Left ventricle myocardium superior (tissue), 1 donor: Measurements from ENCODE around the gene CDCA3. TPM values are rescaled to one million over a fixed set of nuclear protein-coding genes. Genes with fewer than 3 reads are reported as not detected.
A peak's percentile ranks its signal among the peaks of the same experiment; 100 is the strongest.

Experiments used
- ATAC-seq: fragments of 200-7000 bp; cut with Tn5 transposase; one replicate; pipeline ENCODE4 v1.9.1; 2020; ENCODE audit warnings: mild to moderate bottlenecking, moderate library complexity
- DNase-seq: peaks from one replicate; pipeline ENCODE4 v3.0.0-alpha.2; 2020
- intact Hi-C: fragments of 100-400 bp; cut with micrococcal nuclease; formaldehyde crosslinking; loops from one replicate; pipeline ENCODE4 v1.11.0; 2022
- total RNA-seq: library from RNA; stranded (reverse); fragmentation: NEBNext Ultra II Directional; extraction: Animal tissue kit (Norgen Biotek cat#: 25700); gene quantifications from one replicate; pipeline ENCODE4 v1.2.1, GENCODE V29; 2021
- donor health status: DM: no; HTN: yes; CAD: no; lungs with severe emphysema.

Gene CDCA3
- total RNA-seq, 1 donor from 2014 or later, result 0.32 TPM

- intact Hi-C loops, result no loop called here
- DNase-seq, result peak; percentile 24
- ATAC-seq, result no peak
Measured at GRCh38 chr12:6838854-6839253, 12.2 kb downstream of the CDCA3 start.

- intact Hi-C loops, result no loop called here
- DNase-seq (peak; percentile 23), ATAC-seq (no peak)
Measured at GRCh38 chr12:6837370-6838060, 13.6 kb downstream of the CDCA3 start.

GRCh38 chr12:6836851-6837250 lies 14.2 kb downstream of the CDCA3 start:
- peak; percentile 24 for DNase-seq
- no peak for ATAC-seq
- intact Hi-C loops, result no loop called here

- intact Hi-C loops, result no loop called here
- DNase-seq (no peak), ATAC-seq (no peak)
Measured at GRCh38 chr12:6834873-6835272, 16.2 kb downstream of the CDCA3 start.

GRCh38 chr12:6834254-6834653 lies 16.8 kb downstream of the CDCA3 start:
- intact Hi-C loops, result no loop called here
- DNase-seq, result no peak
- no peak for ATAC-seq

GRCh38 chr12:6833189-6833890 lies 17.7 kb downstream of the CDCA3 start:
- DNase-seq (peak; percentile 51), ATAC-seq (peak; percentile 58)
- intact Hi-C loops, result no loop called here

- intact Hi-C loops, result no loop called here
- ATAC-seq, result no peak
- DNase-seq, result no peak
Measured at GRCh38 chr12:6832125-6832524, 19.0 kb downstream of the CDCA3 start.

GRCh38 chr12:6831450-6831995 lies 19.6 kb downstream of the CDCA3 start:
- intact Hi-C loops, result no loop called here
- no peak for DNase-seq
- no peak for ATAC-seq

GRCh38 chr12:6830999-6831398 lies 20.1 kb downstream of the CDCA3 start:
- ATAC-seq, result no peak
- no peak for DNase-seq
- intact Hi-C loops, result no loop called here

- intact Hi-C loops, result no loop called here
- DNase-seq (no peak), ATAC-seq (no peak)
Measured at GRCh38 chr12:6830286-6830890, 20.7 kb downstream of the CDCA3 start.

- peak; percentile 4 for ATAC-seq
- peak; percentile 44 for DNase-seq
- intact Hi-C loops, result loop anchor here (5.0 kb wide), 1 partner anchor 92 kb away; no protein-coding TSS in a partner anchor
Measured at GRCh38 chr12:6829536-6830220, 21.4 kb downstream of the CDCA3 start.

GRCh38 chr12:6828781-6829535 lies 22.1 kb downstream of the CDCA3 start:
- peak; percentile 29 for ATAC-seq
- peak; percentile 63 for DNase-seq
- intact Hi-C loops, result loop anchor here (5.0 kb wide), 1 partner anchor 92 kb away; no protein-coding TSS in a partner anchor

GRCh38 chr12:6827982-6828780 lies 22.9 kb downstream of the CDCA3 start, which contains the start of gene P3H3:
Gene P3H3, plus strand, starts transcription at chr12:6828407. Its CDS starts 34 bp downstream, at chr12:6828441.
- ATAC-seq, result peak; percentile 31
- intact Hi-C loops, result loop anchor here (5.0 kb wide), 1 partner anchor 91 kb away; no protein-coding TSS in a partner anchor
- DNase-seq, result peak; percentile 64

- intact Hi-C loops, result loop anchor here (5.0 kb wide), 1 partner anchor 90 kb away; no protein-coding TSS in a partner anchor
- ATAC-seq (peak; percentile 66), DNase-seq (peak; percentile 92)
Measured at GRCh38 chr12:6827437-6827911, 23.6 kb downstream of the CDCA3 start.

- intact Hi-C loops, result loop anchor here (5.0 kb wide), 1 partner anchor 90 kb away; no protein-coding TSS in a partner anchor
- DNase-seq (no peak), ATAC-seq (no peak)
Measured at GRCh38 chr12:6826734-6827436, 24.2 kb downstream of the CDCA3 start.

- ATAC-seq, result no peak
- intact Hi-C loops, result loop anchor here (5.0 kb wide), 1 partner anchor 89 kb away; no protein-coding TSS in a partner anchor
- DNase-seq, result no peak
Measured at GRCh38 chr12:6826125-6826733, 24.9 kb downstream of the CDCA3 start.
